ENCODE data around the gene KIAA0232.
A peak's percentile ranks its signal among the peaks of the same experiment; 100 is the strongest.

The KIAA0232 gene

DNA sequence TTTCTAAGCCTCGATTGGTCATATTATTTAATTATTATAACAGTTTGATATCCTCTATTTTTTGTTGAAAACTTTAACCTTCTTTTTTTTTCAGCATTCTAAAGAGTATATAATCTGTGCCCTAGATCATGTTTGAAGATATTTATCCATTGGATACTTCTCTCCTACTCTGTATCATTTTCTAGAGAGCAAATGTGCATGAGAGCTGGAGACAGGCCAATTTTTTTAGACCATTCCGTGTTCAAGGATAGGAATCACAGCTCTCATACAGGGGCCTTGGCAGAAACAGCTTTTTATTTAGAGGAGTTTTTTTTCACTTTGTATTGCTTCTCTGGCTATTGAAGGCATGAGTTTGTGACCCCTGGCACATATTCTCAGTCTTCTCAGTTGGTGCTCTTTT, 69.4 kb downstream of the KIAA0232 start:
- no peak for DNase-seq

DNA sequence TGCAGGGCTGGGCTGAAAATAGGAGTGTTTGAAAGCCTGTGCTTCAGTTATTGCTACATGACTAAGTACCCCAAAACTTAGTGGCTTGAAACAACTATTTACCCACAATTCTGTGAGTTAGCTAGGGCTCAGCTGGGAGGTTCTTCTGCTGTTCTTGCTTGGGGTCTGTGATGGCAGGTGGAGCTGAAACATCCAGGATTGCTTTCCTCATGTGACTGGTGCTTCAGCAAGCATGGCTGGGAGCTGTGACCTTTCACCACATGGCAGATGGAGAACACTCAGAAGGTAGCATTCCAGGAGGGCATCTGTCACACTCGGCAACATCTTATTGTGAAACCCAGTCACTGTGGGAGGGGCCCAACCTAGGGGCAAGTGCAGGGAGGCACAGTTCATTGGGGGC, 70.1 kb downstream of the KIAA0232 start:
- no peak for DNase-seq

DNA sequence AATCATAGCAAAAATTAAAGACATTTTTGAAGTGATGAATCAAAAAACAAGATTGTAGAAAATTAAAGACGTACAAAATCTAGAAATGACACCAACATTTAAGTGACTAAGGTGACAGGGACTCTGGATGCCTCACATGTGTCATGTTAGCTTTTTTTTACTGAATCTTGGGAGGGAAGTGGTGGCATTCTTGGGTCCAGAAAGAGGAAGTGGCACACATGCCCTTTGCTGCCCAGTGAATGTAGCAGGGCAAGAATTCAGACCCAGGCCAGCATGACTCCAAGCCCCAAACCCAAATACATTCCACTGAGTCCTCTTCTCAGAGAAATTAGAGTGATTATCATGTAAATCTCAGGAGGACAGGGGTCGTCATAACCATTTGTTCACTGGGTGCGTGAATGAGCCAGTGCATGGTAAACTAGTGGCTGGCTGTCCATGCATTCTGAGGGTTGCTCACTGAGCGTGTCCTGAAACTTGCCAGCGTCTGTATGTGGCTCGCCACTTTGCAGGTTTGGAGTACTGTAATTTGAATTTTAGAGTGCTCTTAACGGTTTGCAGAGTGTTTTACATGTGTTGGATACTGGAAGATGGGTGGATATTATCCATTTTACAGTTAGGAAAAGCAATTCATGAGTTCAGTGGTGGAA, 71.7 kb downstream of the KIAA0232 start:
- DNase-seq = peak; percentile 26

DNA sequence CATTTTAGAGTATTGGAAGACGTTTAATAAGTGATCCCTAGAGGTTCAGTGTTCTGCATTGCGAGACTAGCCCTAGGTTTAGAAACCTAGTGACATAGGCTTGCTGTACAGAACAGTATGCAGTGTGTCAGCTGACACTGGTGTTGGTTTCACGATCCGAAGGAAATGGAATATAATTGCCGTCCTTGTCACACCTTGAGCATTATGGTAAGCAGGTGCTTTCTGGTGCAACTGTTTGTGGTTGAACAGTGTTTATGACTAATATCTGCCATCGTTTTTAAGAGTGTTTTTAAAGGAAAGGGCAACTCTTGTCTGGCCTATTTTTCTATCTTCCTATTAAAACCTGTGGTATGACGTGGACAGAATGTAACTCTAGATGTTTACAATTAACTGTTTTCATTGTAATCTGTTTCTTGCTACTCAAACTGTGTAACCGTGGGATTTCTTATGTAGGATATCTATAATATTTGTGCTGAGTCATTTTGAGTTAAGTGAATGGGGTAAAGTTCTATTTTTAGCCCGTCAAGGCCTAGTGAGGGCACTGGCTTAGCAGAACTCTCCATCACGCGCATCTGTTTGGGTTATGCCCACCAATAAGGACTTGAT, 73.3 kb downstream of the KIAA0232 start:
- DNase-seq = peak; percentile 41

DNA sequence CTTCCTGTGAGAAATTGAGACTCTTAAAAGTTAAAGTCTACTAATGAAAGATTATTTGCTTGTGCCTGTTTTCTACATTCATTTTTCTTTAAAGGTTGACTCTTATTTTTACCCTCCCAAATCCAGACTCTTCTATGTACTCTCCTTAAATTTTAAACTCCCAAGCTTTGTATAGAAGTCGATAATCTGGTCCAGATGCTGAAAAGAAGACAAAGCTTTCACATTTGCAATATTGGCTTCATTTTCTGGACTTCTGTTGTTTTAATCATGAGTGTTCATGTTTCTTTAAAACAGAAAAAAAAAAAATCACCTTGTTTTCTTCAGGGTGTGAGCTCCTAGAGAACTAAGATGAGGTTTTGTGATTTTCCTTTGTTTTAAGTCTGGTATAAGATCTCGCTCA, 73.9 kb downstream of the KIAA0232 start:
- no peak for DNase-seq

DNA sequence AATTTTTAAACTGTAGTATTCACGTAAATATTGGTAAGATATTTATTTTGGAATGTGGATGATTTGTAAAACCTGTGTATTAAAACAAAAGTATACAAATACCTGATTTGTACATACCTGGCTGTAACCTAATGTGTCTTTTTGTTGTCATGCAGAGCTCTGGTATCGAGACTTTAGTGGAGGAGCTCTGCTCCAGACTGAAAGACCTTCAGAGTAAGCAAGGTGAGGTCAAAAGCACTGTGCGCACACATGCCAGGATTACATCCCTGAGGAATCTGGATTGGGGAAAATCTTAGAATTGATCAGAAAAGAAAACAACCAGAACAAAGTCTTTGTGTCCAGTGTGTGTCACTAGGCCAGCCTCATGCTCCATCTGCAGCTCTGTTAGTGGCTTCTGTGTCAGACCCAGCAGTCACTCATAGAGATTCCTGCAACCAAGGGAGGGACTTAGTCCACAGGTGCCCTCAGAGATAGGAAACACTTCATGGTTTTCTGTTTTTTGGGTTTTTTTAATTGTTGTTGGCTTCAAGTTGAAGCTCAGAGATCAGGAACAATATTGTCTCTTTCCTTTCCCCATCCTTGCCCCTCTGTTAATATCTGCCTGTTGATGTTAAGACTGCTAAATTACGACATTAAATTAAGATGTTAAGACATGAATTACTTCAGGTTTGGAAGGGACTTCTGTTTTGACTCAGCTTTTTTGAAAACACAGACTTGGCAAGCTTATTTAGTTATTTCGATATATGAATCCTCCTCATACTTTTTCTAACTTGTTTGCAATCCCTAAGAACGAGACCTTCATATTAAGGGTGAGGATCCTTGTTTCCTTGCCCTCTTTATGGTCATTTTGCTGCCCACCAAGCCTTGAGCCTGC, 74.7 kb downstream of the KIAA0232 start:
- DNase-seq = no peak

DNA sequence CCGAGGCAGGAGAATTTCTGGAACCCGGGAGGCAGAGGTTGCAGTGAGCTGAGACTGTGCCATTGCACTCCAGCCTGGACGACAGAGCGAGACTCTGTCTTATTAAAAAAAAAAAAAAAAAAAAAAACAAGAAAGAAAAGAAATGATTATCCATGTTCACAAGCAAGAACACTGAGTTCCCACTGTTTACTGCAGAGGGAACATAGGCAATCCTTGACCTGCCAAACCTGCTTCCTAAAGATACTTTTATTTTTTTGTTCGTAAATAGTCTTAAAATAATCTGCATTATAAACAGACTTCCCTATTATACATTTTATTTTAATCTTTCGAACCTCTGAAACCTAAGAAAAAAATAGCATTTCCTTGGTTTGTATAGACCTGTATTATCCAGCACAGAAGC, 76.5 kb downstream of the KIAA0232 start:
- DNase-seq = no peak

DNA sequence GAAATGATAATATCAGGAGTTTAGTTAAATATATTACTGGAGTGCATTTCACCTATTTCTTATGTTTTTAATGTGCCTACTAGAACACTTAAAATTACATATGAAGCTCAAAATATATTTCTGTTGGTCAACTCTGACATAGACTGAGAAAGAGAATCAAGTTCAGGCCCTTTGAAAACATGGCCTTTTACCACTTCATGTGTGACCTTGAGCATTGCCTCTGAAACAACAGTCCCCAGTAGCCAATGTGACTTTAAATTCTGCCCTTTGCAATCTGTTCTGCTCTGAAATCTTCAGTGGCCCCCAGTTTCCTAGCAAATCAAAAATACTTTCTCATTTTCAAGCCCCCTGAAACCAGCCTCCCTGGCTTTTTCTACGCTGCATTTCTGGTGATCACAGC, 77.0 kb downstream of the KIAA0232 start:
- DNase-seq = no peak

DNA sequence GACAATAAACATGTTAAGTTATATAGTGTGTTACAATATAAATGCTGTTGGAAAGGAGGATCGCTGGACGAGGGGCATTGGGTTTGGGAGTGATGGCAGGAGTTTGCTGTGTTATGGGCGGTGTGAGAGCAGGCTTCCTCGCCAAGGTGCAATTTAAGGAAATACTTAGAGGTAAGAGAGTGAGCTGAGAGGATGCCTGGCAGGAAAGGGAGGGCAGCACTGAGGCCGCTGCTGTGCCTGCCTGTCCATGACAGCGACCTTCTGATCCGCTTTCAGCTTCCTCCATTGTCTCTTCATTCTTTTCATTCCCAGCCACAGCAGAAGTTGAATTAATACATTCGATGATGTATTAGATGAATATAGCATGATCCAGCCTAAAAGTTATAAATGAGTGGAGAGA, 85.9 kb downstream of the KIAA0232 start:
- DNase-seq = no peak

DNA sequence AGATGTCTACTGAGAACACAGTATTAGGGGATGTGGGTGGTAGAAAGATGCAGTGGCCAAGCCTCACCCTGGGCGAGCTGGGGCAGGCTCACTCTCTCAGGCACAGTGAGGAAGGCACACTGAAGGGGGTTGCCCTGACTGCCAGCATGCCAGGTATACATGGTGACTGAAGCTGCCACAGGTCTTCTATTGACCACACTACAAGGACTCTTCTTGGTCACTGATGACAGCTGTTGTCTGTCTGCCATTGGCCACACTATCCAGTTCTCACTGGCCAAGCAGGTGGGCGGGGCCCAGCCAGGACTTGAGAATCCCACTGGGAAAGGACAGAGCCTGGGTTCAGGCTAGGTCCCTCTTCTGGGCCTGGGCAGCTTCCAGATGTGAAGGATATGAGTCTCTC, 87.4 kb downstream of the KIAA0232 start:
- DNase-seq = no peak

DNA sequence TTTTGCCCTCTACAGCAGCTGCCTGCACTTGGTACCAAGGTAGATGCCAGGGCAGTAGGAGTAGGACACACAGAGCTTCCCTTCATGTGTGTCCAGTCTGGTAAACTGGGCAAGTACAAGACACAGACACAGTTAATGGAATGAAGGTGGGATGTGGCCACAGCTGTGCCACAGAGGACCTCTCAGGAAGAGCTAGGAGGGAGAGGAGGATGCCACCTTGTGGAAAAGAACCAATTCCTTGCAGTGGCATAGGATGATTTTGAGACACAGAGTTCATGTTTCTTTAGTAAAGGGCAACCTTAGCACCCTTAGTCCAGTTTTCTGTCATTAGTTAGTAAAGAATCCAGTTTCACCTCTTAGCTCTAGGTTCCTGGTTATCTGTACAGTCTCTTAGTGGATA, 90.8 kb downstream of the KIAA0232 start:
- no peak for DNase-seq

DNA sequence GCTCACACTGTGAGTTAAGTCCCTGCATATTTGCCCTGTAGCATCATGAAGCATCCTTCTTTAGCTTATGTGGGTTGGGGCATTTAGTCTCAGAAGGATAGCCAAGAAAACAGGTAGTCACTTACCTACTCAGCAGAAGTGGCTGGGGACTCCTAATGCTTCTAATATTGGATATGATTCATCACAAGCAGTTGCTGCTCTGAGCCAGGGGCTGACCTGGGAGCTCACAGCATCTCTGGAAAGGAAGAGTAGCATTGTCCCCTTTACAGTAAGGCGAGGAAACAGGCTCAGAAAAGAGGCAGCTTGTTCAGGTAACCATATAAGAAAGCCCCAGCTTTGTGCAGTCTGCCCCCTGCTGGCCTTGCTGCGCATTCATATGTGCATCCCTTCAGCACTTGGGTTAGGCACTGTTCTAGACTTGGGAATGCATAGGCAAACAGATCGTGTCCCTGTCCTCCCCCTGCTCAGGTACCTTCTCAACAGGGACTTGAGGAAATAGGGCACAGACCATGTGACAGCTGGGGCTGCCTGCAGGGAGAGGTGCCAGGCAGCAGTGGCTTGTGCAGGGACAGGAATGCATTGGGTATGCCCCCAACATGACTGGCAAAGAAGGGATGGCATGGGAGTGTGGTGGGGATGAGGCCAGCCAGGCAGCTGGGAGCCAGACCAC, 91.4 kb downstream of the KIAA0232 start:
- peak; percentile 7 for DNase-seq

DNA sequence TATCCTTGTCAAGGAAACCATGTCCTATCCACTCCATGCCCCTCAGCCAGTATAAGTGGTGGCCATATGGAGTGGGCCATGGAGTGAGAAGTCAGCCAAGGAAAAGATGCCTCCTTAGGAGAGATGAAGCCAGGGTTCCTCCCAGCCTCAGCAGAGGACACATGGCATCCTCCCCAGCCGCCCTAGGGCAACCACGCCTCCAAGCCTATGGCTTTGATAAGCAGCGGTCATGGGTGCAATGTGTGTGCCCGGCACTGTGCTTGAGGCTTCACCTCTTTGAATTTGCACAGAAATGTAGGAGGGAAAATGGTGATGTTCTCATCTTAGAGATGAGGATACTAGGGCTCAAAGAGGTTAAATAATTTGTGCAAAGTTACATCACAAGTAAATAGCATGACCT, 92.5 kb downstream of the KIAA0232 start:
- DNase-seq = no peak

DNA sequence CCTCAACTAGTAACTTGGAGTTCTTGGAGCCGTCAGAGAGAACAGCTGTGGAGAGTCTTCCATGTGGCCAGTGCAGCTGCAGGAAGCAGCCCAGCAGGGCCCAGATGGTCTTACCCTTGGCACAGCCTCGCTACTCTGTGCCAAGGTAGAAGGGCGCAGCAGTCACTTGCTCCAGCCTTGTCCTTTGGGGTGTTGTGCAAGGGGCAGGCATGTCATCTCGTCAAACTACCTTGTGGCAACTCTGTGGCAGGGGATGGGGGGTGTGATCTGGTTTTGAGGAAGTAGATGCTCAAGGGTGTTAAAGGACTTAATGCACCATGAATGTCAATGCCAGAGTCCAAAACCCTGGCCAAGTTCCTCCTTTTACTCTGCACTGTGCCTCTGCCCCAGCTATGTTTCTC, 92.9 kb downstream of the KIAA0232 start:
- DNase-seq = no peak

DNA sequence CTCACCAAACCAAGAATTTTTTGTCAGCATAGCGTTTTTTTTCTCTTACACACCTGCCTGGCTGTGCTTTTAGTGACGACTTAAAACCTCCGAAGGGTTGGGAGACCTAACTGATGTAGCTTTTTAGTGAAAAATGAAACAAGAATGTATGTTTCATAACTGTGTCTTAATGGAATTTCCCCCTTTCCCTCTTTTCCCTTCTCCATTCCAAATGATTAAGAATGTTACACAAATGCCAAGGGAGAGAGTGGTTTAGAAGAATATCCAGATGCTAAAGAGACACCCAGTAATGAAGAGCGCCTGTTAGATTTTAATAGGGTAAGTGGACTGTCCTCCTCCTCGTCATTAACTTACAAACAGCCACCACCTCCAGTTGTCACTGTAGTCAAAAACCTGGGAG, 93.9 kb downstream of the KIAA0232 start:
- no peak for DNase-seq

DNA sequence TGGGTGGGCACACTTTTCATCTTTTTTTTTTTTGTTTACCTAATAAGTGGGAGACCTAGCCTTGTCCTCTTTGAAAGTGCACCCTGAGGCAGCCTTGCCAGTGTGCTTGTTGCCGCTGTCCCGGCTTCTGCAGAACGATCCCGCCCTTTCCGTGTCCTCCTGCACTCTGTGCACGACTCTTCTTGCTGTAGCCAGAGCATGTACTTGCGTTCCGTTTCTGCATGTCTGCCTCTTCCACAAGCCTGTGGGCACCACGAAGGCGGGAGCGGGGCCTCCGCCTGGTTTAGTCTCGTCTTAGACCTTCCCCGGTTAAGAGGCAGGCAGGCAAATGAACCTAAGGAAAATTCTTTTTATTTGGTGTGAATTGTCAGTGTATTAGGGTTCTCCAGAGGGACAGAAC, 94.5 kb downstream of the KIAA0232 start:
- no peak for DNase-seq

DNA sequence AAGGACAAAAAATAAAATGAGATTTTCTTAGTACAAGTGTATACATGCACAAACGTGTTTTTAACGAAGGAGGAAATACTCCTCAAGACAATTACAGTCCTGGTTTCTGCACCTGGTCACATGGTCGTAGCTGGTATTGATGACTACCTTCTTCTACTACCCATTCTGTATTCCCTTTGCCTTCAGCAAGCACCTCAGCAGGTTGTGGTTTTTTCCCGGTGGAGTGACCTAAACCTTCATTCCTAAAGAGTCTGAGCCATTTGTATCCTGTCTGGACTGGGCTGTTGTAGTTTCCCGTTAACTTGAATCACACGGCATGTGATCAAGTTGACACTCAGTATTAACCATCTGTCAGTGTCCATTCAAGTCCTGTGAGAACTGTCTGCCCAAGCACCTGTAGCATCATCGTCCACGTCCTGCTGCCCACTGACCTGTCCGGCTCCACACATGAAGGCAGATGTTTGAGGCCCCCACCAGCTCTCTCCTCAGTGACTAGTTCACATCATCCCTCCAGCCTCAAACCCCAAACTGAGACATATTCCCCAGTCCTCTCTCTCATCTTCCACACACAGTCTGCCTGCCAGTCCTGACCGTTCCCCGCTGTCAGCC, 96.0 kb downstream of the KIAA0232 start:
- no peak for DNase-seq

DNA sequence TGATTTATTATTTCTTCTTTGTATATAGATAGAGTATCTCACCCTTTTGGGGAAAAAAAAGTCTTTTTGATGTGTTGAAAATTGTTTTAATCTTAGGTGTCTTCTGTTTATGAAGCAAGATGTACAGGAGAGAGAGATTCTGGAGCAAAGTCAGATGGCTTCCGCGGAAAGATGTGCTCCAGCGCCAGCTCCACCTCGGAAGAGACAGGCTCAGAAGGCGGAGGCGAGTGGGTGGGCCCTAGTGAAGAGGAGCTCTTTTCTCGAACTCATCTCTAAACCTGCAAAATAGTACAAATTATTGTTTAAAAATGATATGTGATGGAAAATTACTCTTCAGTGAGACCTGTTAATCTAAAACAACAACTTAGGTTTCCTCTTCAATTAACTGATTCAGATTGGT, 98.2 kb downstream of the KIAA0232 start:
- DNase-seq = no peak

DNA sequence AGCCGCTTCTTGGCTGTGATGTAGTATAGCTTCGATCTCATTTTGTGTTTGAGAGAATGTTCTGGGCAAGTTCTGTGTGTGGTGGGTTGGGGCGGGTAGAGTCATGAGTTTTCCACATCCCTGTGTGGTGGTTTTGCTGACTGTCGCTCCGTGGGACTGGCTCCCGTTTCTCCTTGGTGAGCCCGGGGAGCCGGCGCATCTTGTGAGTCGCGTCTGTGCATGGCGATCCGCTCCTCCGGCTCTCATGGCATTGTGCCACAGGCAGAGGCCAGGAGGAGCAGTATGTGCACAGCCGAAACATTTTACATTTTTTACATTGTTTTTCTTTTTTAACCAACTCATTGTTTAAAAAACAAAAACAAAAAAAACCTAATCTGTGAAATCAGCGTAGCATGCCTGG, 99.4 kb downstream of the KIAA0232 start:
- no peak for DNase-seq

DNA sequence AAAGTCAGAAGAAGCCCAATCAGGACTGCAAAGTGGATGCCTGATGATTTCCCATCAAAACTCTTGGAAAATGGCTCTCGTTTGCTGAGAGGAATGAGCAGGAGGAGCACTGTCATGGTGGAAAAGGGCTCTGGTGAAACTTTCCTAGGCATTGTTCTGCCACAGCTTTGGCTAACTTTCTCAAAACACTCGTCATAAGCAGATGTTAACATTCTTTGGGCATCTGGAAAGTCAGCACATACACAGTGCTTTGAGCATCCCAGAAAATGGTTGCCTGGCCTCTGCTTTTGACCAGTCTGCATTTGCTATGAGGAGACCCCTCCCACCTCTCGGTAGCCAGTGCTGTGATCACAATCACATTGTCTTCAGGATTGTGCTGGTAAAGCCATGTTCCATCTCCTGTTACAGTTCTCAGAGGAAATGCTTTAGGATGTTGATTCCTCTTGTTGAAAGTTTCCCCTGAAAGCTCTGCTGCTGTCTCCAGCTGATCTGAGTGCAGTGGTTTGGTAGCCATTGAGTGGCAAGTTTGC, 101.9 kb downstream of the KIAA0232 start:
- no peak for DNase-seq

DNA sequence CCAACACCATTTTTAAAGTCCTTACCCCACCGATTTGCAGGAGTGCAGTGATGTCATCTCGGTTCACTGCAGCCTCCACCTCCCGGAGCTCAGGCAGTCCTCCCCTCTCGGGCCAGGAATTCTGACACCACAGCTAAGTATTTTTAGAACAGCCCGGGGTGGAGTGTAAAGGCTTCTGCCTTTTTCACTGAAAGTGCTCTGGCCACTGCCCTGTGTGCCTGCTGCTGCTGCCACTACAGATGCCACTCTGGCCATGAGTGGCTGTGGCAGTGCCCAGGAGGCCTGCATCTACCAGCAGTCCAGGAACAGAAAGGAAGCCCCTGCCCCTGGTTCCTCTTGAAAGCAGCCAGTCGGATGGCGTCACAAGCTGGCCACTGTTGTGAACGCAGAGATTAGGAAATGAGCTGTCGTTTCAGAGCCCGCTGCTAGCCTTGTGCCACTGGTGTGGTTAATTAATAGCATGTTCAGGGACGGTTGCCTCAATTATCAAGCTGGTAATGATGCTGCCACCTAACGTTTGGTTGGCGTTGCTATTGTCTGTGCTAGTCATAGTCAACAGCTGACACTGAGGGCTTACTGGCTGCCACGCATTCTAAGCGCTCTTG, 103.5 kb downstream of the KIAA0232 start:
- DNase-seq = peak; percentile 21

DNA sequence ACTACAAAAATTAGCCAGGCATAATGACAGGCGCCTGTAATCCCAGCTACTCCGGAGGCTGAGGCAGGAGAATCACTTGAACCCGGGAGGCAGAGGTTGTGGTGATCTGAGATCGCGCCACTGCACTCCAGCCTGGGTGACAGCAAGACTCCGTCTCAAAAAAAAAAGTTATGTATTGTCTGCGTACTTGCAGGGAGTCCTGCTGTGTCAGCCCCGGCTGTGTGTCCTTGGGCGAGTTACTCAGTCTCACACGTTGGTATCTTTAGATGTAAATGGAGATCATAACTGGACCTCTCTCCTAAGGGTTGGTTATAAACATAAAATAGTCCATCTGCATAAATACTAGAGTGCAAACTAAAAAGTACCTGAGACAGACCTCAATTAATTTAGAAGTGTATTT, 104.4 kb downstream of the KIAA0232 start:
- no peak for DNase-seq
